CD4-positive, alpha-beta T cell treated with Interleukin-4 for 1 hour (primary cell): ENCODE measurements around the gene RNF225.
A peak's percentile ranks its signal among the peaks of the same experiment; 100 is the strongest.
"Not testable (repeated sequence)": the region's sequence is repeated elsewhere in the genome, so short reads cannot be mapped to it uniquely, and the experiment has no call there.

Experiments
- DNase-seq, 2 donors: peaks; one replicate each; pipeline ENCODE4 v3.0.0-alpha.2; 2020 to 2022

Gene RNF225

DNA sequence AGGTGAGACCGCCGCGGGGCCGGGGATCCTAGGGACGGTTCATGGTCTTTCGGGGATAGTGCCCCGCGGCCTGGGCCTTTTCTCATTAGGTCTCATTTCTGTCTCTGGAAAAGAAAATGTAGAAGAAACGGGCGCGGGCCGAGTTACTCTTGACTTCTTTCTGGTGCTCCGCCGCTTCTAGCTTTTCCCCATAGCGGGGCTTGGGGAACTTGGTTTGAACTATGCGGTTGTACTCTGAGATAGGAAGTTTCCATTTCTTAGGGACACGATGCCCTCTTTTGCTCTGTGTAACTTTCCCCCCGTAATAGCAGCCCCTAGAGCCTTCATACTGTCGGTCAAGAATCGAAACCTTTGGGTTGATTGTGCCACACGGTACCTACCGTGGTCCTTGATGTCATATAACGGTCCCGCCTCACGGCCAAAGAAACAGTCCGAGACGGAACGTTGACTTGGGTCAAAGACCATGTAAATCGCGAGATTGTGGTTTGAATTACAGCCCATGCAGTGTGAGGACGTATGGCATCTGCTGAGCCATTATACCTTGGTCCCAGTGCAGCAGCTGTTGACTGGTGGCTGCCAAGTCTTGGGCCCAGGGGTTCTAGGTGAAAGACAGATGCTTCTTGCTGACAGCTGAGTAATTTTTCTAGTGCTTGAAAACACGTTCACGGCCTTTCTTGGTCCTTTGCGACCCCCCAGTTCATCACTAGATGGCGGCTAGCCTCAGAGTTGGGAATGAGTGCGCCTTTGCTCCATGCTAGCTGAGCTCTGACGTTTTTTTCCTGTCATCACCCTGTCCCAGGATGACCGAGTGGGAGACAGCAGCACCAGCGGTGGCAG lies 7.9 kb upstream of the RNF225 start:
- DNase-seq: no peak

DNA sequence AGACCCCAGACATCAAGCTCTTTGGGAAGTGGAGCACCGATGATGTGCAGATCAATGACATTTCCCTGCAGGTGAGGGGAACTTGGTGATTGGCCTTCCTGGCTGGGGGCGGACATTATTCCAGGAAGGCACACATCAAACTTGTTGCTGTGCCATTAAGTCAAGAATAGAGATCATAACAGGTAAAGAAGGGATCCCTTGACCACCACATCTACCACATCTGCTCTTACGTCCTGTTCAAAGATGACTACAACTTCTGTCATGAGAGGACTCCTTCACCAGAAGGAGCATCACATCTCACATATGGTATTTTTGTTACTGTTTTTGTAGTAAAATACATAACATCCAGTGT lies 7.3 kb upstream of the RNF225 start:
- no peak for DNase-seq

DNA sequence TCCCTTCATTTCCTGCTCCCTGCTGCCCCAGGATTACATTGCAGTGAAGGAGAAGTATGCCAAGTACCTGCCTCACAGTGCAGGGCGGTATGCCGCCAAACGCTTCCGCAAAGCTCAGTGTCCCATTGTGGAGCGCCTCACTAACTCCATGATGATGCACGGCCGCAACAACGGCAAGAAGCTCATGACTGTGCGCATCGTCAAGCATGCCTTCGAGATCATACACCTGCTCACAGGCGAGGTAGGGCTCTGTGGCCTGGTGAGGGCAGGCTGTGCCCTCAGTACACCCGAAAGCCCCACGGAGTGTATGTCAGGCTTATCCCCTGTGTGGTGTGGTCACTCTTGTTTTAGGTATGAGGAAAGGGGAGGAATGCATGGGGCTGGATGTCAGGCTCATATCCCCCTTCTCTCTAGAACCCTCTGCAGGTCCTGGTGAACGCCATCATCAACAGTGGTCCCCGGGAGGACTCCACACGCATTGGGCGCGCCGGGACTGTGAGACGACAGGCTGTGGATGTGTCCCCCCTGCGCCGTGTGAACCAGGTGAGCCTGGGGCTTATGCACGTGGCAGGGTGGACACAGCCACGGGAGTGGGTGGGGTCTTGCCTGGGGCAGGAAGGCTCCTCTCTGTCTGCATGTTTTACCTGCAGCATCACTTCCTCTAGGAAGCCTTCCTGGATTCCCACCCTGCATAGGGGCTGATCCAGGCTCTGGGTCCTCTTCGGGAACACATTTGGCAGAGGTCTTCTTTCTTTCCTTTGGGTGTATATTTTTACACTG lies 2.3 kb upstream of the RNF225 start:
- no peak for DNase-seq

DNA sequence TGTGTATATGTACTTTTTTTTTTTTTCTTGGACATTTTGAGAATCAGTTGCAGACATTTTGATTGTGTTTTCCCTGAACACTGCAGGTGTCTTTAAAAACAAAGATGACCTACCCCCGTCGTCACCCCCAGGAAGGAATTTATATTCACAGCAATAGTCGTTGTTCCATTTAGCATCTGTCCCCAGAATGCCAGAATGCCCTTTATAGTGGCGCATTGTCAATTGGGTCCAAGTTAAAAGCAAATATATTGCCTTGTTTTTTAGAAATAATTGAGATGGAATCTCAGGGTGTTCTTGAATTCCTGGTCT lies 1.8 kb upstream of the RNF225 start:
- DNase-seq: no peak

DNA sequence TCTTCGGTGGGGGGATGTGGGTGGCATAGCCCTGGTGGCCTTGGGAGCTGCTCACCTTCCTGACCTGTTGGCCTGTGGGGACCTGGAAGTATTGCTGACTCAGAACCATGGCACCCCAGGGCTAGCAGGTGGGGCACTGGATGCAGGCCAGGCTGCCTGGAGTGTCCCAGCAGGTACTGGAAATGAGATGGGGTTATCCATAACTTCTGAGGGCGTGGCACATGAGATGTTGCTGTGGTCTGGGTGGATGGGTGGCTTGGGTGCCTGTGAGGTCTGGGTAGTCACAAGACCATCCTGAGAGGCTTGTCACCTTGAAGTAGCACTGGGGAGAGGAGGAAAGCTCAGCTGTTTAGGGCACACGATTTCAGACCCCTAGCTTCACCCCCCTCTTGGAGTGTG lies 636 bp upstream of the RNF225 start:
- DNase-seq: no peak

DNA sequence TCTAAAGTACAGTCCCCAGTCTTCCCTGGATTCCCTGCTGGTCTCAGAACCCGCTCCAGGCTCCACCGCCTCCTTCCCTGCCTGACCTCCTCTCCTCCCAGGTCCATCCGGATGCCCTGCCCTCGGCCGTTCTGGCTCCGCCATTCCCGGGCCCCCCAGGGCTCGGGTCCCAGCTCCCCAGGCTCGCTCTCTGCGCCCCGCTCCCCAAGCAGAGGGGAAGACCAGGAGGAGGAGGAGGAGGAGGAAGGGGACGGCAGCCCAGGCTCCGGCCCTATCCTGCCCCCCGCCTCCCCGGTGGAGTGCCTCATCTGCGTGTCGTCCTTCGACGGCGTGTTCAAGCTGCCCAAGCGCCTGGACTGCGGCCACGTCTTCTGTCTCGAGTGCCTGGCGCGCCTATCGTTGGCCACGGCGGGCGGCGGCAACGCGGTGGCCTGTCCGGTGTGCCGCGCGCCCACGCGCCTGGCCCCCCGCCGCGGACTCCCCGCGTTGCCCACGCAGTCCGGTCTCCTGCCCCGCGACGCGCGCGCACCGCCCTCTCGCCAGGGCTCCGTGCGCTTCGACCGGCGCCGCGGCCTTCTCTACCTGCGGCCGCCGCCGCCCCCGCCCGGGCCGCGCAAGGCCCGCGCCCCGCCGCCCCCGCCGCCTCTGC lies 647 bp downstream of the RNF225 start:
- no peak for DNase-seq

DNA sequence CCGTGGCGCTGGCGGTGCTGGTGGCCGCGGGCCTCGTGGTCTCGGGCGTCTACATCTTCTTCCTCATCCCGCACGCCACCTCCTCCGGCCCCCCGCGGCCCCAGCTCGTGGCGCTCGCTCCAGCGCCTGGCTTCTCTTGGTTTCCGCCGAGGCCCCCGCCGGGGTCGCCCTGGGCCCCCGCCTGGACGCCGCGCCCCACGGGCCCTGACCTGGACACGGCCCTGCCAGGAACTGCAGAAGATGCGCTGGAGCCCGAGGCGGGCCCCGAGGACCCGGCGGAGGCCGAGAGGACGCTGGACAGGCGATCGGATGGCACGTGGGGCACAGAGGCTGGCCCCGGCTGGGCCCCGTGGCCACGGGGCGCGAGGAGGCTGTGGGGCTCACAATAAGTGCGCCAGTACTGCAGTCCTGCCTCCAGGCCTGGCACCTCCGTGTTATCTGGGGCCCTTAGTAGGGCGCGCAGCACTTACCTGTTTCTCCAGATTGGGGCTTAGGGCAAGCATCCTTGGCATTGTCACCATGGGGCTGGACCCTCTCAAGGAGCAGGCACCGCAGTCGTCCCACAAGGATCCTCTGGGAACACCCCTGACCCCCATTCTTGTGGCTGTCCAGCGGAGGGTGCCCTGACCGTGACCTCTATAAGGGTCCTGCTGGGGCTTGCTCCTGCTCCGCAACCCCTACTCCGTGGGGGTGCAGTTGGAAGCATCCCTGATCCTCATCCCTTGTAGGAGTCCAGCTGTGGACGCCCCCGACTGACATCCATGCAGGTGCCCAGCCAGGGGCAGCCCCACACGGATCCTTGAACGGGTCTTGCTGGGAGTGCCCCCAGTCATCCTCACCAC lies 1.5 kb downstream of the RNF225 start:
- DNase-seq: no peak

DNA sequence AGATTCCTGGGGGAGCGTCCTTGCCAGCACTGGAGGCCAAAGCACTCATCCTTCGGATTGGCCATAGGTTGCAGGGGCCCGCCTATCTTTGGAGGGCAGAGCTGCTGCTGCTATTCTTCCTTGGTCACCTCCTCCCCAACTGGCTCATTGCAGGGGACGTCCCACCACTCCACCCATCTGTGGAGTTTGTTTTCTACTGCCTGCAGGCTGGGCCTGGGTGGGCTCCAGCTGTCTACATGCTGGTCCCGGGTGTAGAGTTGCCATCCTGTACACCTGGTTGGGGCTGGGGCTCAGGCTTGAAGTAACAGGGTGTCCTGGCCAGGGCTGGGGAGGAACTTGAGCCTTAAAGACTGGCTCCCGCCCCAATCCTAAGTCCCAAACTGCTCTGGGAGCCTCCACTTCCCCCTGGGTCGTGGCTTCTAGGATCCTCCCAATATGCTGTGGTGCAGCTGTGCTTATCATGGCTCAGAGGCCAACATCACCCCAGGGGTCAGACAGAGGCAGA lies 2.1 kb downstream of the RNF225 start:
- DNase-seq: peak in 1 of 2 donors; percentile 7

DNA sequence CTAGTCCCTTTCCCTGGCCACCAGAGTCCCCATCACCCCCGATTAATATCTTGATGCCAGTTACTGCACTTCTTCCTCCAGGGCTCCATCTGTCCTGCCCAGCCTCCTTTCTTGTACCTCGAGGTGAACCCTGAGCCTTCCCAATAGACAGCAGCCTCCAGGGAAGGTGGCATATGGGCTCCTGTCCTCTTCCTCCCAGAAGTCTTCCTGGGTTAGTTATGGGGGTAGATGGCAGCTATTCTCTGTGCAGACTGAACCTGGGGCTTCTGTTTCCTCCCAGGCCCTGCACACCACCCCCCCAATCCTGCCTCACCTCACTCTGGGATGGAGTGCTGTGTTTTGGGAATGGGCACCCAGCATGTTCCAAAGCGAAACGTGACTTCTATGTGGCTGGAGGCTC lies 2.6 kb downstream of the RNF225 start:
- no peak for DNase-seq

DNA sequence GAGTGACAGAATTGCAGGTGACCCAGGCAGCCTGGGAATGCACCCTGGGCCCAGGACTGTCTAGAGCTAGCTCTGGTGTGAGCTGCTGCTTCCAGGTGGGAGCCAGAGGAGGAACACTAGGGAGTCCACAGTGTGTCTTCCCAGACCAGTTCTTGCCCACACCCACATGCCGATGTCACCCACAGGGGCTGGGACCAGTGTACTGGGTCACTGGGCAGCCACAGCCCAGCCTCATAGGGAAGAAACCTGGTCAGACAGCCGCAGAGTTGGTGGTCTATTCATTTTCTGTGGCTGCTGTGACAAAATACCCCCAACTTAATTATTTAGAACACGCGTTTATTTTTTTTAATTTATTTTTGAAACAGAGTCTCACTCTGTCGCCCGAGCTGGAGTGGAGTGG lies 3.1 kb downstream of the RNF225 start:
- DNase-seq: no peak

DNA sequence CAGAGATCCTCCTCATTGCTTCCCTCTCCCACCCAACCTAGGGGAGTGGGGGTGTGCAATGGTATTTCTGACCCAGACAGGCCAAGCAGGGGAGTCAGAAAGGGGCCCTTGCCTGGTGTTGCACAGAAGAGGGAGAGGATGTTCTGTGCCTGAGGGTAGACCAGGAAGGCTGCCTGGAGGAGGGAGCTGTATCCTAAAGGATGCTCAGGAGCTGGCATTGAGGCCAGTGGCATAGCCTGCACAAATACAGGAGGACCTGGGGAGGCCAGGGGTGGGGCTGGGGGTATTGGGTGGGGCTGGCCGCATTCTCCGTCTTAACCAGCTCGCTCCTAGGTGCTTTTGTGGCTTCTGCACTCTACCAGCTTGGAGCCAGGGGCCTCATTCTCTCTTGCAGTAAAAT lies 4.4 kb downstream of the RNF225 start:
- DNase-seq: no peak

DNA sequence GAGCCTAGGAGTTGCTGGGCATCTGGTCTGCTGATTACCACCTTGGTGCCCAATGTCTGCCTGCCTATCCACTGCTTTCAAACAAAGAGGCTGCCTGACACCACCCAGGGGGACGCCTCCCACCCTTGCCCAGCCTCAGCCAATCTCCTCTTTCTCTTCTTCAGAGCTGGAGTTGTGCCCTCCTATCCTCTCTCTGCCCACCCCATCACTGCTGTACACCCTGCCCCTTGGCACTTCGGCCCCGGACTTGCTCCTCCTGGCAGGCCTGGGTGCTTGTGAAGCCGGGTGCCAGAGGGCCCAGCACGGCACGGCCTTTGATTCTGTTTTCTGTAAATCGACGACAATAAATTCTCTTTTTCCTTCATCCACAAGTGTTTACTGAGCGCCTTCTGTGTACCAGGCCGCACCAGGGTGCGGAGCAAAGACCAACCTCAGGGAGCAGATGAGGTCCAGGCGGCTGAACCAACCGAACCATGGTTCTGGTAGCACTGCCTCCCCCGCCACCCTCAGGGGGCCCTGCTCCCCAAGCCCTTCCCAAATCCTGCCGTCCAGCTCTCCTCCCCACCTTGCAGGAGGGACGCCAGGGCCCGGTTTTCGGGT lies 5.0 kb downstream of the RNF225 start:
- DNase-seq: no peak

DNA sequence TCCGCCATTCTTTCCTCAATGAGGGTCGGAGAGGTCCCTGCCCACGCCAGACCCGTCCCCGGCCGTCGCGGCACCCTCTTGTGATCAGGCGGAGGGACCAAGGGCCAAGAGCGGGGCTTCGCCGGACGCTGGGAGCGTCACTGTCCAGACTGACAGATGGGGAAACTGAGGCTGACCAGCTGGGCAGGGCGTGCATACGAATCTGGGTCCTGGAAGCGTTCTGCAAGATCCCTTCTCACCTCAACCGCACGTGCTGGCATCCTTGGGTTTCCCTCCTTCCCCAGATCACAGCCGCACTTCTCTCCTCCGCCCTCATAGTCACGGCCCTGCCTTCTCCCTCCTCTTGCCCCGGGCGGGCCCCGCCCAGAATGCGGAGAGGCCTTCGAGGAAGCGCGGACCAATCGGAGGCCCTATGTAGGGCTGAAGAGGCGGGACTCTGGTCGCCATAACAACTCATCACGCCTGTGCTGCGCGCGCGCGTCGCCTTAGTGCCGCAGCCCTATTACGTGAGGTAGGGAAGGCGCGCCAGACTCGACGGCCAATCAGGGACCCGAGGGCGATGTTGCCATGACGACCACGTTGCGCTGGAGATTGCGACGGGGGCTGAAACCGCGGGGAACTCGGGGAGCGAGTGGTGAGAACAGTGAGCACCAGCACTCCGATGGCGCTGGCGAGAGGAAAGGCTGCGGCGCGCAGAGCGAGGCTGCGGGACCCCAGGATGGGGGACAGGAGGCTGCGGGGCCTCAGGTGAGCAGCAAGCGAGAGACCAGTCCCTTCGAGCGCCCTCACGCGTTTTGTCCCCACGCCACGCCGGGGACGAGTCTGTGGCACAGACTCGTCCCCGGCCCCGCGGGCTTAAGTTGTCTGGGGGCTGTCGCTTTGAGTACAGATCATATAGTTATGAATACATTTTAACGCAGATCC lies 5.7 kb downstream of the RNF225 start:
- DNase-seq: peak; percentile 99 to 100

DNA sequence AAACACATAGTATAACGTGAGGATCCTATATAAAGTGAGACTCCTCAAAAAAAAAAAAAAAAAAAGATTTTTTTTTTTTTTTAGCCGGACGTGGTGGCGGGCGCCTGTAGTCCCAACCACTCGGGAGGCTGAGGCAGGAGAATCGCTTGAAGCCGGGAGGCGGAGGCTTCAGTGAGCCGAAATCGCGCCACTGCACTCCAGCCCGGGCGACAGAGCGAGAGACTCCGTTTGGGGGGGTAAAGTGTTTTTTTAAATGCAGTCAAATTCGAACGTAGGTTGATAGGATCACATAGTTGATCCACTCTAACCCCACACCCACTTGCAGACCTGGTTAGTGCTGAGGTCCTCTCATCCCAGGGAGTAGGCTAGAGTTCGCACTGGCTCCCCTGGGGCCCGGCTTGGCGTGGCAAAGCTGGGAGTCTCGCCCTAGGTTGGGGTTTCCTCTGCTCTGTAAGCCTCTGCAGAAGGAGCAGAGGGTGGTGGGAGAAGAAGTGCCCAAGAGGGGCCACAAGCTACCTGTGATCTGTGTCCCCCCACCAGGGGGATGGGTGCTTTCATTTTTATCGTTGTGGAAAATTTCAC lies 6.5 kb downstream of the RNF225 start:
- DNase-seq: no peak

DNA sequence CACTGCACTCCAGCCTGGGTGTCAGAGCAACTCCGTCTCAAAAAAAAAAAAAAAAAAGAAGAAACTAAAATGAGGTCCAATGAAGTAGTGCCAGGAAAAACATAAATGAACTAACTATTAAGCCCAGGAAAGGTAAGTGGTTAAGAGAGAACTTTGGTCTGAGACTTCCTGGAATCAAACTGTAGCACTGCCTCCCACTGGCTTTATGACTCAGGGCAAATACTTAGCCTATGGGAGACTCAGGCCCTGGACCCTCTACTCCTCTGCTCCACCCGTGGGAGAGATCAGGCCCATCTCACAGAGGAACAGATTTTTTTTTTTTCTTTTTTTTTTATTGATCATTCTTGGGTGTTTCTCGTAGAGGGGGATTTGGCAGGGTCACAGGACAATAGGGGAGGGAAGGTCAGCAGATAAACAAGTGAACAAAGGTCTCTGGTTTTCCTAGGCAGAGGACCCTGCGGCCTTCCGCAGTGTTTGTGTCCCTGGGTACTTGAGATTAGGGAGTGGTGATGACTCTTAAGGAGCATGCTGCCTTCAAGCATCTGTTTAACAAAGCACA lies 8.5 kb downstream of the RNF225 start:
- DNase-seq: not testable (repeated sequence)

DNA sequence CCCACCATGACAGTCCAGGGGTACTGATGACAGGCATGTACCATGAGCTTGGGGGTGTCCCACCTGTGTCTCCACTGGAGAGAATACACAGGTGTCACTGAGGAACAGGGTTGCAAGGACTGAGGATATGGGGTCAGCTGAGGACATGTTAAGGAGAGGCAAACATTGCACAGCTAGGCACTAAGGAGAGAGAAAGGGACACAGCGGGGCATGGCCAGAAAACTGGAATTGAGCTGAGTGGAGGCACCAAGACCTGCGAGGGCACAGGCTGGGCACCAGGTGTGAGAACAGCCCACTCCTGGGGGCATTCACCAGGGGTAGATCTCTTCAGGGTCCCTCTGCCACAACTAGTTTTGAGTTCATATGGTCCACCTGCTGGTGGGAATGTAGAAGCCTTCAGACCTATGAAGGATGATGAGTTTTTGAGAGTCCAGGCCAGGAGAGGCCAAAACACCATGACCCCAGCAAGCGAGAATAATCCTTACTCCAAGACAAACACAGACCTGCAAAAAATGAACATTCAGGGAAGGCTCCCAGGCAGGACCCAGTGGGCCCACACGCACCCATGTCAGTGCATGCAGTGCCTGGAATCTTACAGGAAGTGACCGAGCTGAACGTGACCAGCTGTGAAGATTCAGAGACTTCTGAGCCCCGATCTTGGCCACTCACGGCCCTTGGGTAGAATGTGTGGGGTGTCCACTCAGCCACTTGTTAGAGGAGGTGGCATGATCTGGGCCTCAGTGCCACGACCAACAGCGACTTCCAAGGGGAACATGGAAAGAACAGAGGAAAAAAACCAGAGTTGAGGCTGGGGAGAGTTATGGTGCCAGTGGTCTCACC lies 11.6 kb downstream of the RNF225 start:
- no peak for DNase-seq

DNA sequence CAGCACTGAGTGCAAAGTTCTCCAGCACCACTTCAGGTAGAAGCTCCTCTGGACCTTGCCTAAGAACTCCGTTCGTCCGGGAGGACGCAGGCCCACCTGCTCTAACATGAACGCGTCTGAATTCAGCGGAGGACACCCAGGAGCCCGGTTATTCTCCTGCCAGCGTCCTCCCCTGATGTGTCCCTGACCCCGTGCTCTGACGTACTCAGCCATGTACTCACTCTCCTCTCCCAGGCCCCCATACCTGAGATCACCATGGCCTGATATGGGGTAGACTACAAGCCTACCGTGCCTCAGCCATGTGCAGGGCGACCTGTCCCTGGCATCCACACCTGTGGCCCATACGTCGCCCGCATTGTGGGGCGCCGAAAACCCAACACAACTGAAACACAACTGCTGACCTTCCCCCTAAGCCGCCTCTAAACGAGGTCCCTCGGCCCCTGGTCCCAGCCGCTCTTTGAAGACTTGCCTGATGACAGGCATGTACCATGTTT lies 12.2 kb downstream of the RNF225 start:
- no peak for DNase-seq

DNA sequence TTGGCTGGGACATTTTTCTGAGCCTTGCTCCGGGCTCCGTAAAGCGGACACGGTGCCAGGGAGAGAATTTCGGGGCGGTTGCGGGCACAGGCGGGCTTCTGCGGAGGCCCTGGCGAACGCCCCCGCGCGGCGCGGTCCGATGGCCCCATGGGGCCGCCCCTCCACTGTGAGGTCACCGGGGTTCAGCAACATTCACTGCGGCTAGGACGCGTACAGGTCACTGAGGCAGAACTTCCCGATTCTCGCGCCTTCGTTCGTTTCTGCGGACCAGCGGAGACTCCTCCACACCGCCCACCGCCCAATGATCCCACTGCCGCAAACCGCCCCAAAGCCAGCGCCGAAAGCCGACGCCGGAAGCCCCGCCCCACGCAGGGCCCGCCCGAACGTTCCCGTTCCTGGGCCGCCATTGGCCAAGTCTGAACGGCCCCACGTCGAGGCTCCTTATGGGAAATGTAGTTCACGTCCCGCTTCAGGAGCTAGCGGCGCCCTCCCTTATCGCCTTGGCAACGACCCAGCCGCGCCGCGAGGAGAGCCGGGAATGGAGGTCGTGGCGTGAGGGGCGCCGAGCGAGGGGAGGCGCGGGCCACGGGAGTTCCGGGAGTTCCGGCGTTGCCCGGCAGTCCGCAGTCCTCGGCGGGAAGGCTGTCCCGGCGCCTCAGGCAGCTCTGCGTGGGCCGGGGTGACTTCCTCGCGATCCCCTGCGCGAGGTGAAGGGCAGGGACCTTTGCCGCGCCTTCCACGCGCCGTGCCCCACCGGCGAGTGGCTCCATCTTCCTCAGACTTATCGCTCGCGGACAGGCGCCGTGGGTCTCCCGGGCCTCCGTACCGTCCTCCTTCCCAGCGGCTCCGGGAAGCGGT lies 12.9 kb downstream of the RNF225 start, which contains the start of gene ZNF584:
Gene ZNF584 (plus strand): TSS at position 498 of the 858 bp plus-strand sequence. CDS start 499 bp downstream, outside the sequence.
- DNase-seq: peak; percentile 92 to 95
